Neuronal stem cell (in vitro differentiated cells): ENCODE results near the gene SLC39A6.
"Not testable (repeated sequence)": the region's sequence is repeated elsewhere in the genome, so short reads cannot be mapped to it uniquely, and the experiment has no call there.

Experiments
- DNase-seq: peaks from one replicate; pipeline ENCODE4 v3.0.0-alpha.2; 2013; ENCODE audit warnings: low spot score
- H2AFZ ChIP-seq: one replicate; pipeline ENCODE4 v1.6.1; 2013; ENCODE audit warnings: mild to moderate bottlenecking, low read length, inconsistent platforms
- H2AK5ac ChIP-seq: 2 replicates; pipeline ENCODE4 v1.6.1; 2013; ENCODE audit warnings: low read depth, mild to moderate bottlenecking, inconsistent platforms, low read length, moderate library complexity, mixed read lengths
- H2BK120ac ChIP-seq: 2 replicates; pipeline ENCODE4 v1.6.1; 2013; ENCODE audit warnings: low read depth, mild to moderate bottlenecking, inconsistent platforms, low read length, moderate library complexity, mixed read lengths
- H2BK12ac ChIP-seq: one replicate; pipeline ENCODE4 v1.6.1; 2013; ENCODE audit warnings: low read length, inconsistent platforms
- H2BK15ac ChIP-seq: 2 replicates; pipeline ENCODE4 v1.6.1; 2013; ENCODE audit warnings: mild to moderate bottlenecking, low read length, inconsistent platforms, mixed read lengths
- H2BK5ac ChIP-seq: one replicate; pipeline ENCODE4 v1.6.1; 2013; ENCODE audit warnings: inconsistent platforms, mild to moderate bottlenecking, low read length, moderate library complexity
- H3K14ac ChIP-seq: one replicate; pipeline ENCODE4 v1.6.1; 2013; ENCODE audit warnings: low read length, inconsistent platforms
- H3K18ac ChIP-seq: 2 replicates; pipeline ENCODE4 v1.6.1; 2013; ENCODE audit warnings: low read length, inconsistent platforms
- H3K23ac ChIP-seq: 2 replicates; pipeline ENCODE4 v1.6.1; 2013; ENCODE audit warnings: low read depth, mild to moderate bottlenecking, mixed read lengths, low read length, inconsistent platforms; ENCODE audit not compliant: poor library complexity
- H3K27ac ChIP-seq: replicated peaks from 3 replicates; pipeline ENCODE4 v1.5.1; 2013; ENCODE audit warnings: low read length, inconsistent platforms
- H3K27me3 ChIP-seq, 3 experiments: 2 replicates each; pipeline ENCODE4 v1.6.1; 2013; ENCODE audit warnings: low read length in 3 of 3, mild to moderate bottlenecking in 2 of 3, inconsistent platforms in 1 of 3, low read depth in 1 of 3, mixed read lengths in 1 of 3, moderate library complexity in 1 of 3; ENCODE audit not compliant: control insufficient read depth in 3 of 3, insufficient read depth in 3 of 3
- H3K36me3 ChIP-seq, 2 donors: replicated peaks in 1 of 2; 2 replicates each; pipeline ENCODE4 v1.6.1; 2013; ENCODE audit warnings: low read length in 2 of 2; ENCODE audit not compliant: control insufficient read depth in 2 of 2, insufficient read depth in 2 of 2
- H3K4ac ChIP-seq: 2 replicates; pipeline ENCODE4 v1.6.1; 2013; ENCODE audit warnings: inconsistent platforms, mild to moderate bottlenecking, low read length, moderate library complexity
- H3K4me1 ChIP-seq, 2 donors: 1 replicate in 1 of 2; 2 replicates in 1 of 2; pipeline ENCODE4 v1.6.1; 2013; ENCODE audit warnings: low read length in 2 of 2, low read depth in 1 of 2; ENCODE audit not compliant: control insufficient read depth in 2 of 2, insufficient read depth in 1 of 2
- H3K4me2 ChIP-seq: one replicate; pipeline ENCODE4 v1.6.1; 2013; ENCODE audit warnings: mild to moderate bottlenecking, low read length, inconsistent platforms; ENCODE audit not compliant: insufficient read depth, poor library complexity, severe bottlenecking
- H3K4me3 ChIP-seq, 2 donors: 2 replicates each; pipeline ENCODE4 v1.5.1; 2013; ENCODE audit warnings: low read length in 2 of 2, mild to moderate bottlenecking in 2 of 2, inconsistent platforms in 1 of 2, moderate library complexity in 1 of 2
- H3K79me1 ChIP-seq: one replicate; pipeline ENCODE4 v1.6.1; 2013; ENCODE audit warnings: low read depth, mild to moderate bottlenecking, inconsistent platforms, low read length, moderate library complexity
- H3K9ac ChIP-seq: one replicate; pipeline ENCODE4 v1.6.1; 2013; ENCODE audit warnings: mild to moderate bottlenecking, low read depth, low read length, inconsistent platforms; ENCODE audit not compliant: poor library complexity
- H3K9me3 ChIP-seq, 2 donors: replicated peaks in 1 of 2; 2 replicates each; pipeline versions ENCODE3 to v1.6.1; 2013; ENCODE audit warnings: low read length in 2 of 2, mild to moderate bottlenecking in 2 of 2, inconsistent platforms in 1 of 2, low read depth in 1 of 2, mixed read lengths in 1 of 2, moderate library complexity in 1 of 2; ENCODE audit not compliant: control insufficient read depth in 2 of 2, insufficient read depth in 1 of 2
- H4K8ac ChIP-seq: one replicate; pipeline ENCODE4 v1.6.1; 2013; ENCODE audit warnings: low read depth, mild to moderate bottlenecking, inconsistent platforms, low read length, moderate library complexity
- H4K91ac ChIP-seq: one replicate; pipeline ENCODE4 v1.6.1; 2013; ENCODE audit warnings: low read length, low read depth, mild to moderate bottlenecking, inconsistent platforms; ENCODE audit not compliant: poor library complexity
- WGBS, 2 donors: extraction: QIAGEN DNeasy Blood & Tissue Kit; methylation state at CpG; one replicate each; pipeline ENCODE4 v1.1.7; 2013; ENCODE audit warnings: missing lambda C conversion rate in 2 of 2, mixed read lengths in 1 of 2; ENCODE audit not compliant: insufficient read length in 2 of 2, insufficient replicate concordance in 1 of 2; ENCODE audit errors: extremely low coverage in 2 of 2; 5-methylcytosine and 5-hydroxymethylcytosine counted together

SLC39A6 gene

DNA sequence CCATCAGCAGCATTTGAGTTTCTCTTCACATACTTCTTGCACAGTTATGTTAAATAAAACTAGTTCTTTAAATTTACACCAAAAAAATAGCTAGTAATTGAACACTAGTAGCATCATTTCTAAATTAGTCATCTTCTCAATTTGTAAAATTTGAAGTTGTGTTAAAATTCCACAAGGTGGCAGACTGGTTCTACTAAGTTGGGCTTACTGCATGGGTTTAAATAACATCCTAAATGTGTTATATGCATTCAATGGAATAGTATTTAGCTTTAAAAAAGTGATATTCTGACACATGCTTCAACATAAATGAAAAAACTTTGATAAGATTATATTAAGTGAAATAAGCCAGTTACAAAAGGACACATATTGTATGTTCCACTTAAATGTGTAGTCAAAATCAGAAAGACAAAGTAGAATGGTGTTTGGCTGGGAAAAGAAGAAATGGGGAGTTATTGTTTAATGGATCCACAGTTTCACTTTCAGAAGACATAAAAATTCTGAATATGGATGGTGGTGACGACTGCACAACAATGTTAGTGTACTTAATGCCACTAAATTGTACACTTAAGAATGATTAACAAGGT lies 33.1 kb downstream of the SLC39A6 start:
- no peak overlapping the region for H2AK5ac ChIP-seq
- no peak overlapping the region for H3K18ac ChIP-seq
- H3K4me2 ChIP-seq = no peak overlapping the region
- peaks cover 0 to 3% (median 0%) of the 10 kb centered on the region in 3 experiments for H3K27me3 ChIP-seq
- no peaks in the 10 kb centered on the region for H3K79me1 ChIP-seq
- no peak overlapping the region for H3K23ac ChIP-seq
- no peak overlapping the region for H4K8ac ChIP-seq
- no peak overlapping the region for H2BK12ac ChIP-seq
- H3K36me3 ChIP-seq = no peaks in the 10 kb centered on the region
- H2BK5ac ChIP-seq = no peak overlapping the region
- no peak overlapping the region for H4K91ac ChIP-seq
- no peak overlapping the region for H2BK15ac ChIP-seq
- no peak overlapping the region for H3K14ac ChIP-seq
- H3K9me3 ChIP-seq = no peaks in the 10 kb centered on the region
- H3K27ac ChIP-seq = no peak overlapping the region
- no peak overlapping the region for H3K9ac ChIP-seq
- no peak overlapping the region for H2BK120ac ChIP-seq
- H2AFZ ChIP-seq = no peak overlapping the region
- H3K4me1 ChIP-seq = no peaks in the 10 kb centered on the region
- no peak overlapping the region for H3K4me3 ChIP-seq
- peak; percentile 18 for DNase-seq
- no CpG with 5 or more reads among the region's 1 CpG for WGBS, 2 donors
- H3K4ac ChIP-seq = no peak overlapping the region

DNA sequence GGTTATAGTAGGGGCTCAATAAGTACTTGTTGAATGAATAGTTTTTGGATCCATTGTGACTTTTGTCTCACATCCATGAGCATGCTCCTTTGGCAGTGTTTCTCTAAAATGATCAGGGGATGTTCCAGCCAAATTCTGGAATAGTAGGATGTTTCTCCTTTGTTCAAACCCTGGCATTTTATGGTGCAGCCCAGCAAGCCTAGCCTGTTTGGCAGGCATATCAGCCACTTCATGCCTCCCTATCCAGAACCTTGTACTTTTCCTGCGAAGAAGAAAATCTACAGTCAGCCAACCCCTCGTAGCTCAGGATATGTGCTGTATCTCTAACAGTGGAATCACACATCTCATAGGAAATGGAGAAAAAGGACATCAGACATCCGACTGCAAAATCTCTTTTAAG lies 34.7 kb downstream of the SLC39A6 start:
- no peaks in the 10 kb centered on the region for H3K9me3 ChIP-seq
- no peak for DNase-seq
- H2AFZ ChIP-seq = no peak overlapping the region
- H2BK5ac ChIP-seq = no peak overlapping the region
- H3K4me2 ChIP-seq = no peak overlapping the region
- H2BK15ac ChIP-seq = no peak overlapping the region
- no CpG with 5 or more reads among the region's 3 CpGs for WGBS, 2 donors
- no peaks in the 10 kb centered on the region for H3K4me1 ChIP-seq
- H3K27ac ChIP-seq = no peak overlapping the region
- H3K4ac ChIP-seq = no peak overlapping the region
- no peak overlapping the region for H4K8ac ChIP-seq
- H3K23ac ChIP-seq = no peak overlapping the region
- no peaks in the 10 kb centered on the region for H3K79me1 ChIP-seq
- H2BK120ac ChIP-seq = no peak overlapping the region
- H3K18ac ChIP-seq = no peak overlapping the region
- H2BK12ac ChIP-seq = no peak overlapping the region
- no peak overlapping the region for H3K9ac ChIP-seq
- H3K27me3 ChIP-seq = peaks cover 0 to 3% (median 0%) of the 10 kb centered on the region in 3 experiments
- no peak overlapping the region for H3K4me3 ChIP-seq
- no peaks in the 10 kb centered on the region for H3K36me3 ChIP-seq
- no peak overlapping the region for H2AK5ac ChIP-seq
- no peak overlapping the region for H3K14ac ChIP-seq
- H4K91ac ChIP-seq = no peak overlapping the region

DNA sequence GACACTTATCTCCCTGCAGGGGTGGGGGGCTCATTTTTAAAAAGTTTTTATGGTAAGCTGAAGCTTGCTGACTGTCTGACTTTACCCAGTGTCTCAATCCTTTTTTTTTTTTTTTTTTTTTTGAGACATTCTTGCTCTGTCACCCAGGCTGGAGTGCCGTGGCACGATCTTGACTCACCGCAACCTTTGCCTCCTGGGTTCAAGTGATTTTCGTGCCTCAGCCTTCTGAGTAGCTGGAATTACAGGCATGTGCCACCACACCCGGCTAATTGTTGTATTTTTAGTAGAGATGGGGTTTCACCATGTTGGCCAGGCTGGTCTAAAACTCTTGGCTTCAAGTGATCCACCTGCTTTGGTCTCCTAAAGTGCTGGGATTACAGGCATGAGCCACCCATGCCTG lies 37.0 kb downstream of the SLC39A6 start:
- not testable (repeated sequence) for H2BK12ac ChIP-seq, H3K4me2 ChIP-seq, H4K8ac ChIP-seq, H3K18ac ChIP-seq, H3K27ac ChIP-seq, H3K36me3 ChIP-seq, H3K79me1 ChIP-seq, H3K4me3 ChIP-seq, H2BK5ac ChIP-seq, H3K4me1 ChIP-seq, H3K9ac ChIP-seq, H3K4ac ChIP-seq, H3K23ac ChIP-seq, H3K27me3 ChIP-seq, H3K14ac ChIP-seq, H3K9me3 ChIP-seq, DNase-seq, H4K91ac ChIP-seq, H2AK5ac ChIP-seq, H2BK120ac ChIP-seq, H2AFZ ChIP-seq, H2BK15ac ChIP-seq
- no CpG with 5 or more reads among the region's 5 CpGs for WGBS, 2 donors

DNA sequence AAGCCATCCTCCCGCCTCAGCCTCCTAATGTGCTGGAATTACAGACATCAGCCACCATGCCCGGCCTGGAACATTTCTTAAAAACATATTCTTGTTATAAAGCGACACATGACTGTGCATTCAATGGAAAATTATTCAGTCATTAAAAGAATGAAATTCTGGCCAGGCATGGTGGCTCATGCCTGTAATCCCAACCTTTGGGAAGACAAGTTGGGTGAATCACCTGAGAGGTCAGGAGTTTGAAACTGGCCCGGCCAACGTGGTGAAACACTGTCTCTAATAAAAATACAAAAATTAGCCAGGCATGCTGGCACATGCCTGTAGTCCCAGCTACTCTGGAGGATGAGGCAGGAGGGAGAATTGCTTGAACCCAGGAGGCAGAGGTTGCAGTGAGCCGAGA lies 40.1 kb downstream of the SLC39A6 start:
- Histone ChIP-seq H3K18ac (no peak overlapping the region), H3K23ac (no peak overlapping the region), H2BK12ac (no peak overlapping the region), H3K27ac (no peak overlapping the region), H3K9ac (no peak overlapping the region), H4K91ac (no peak overlapping the region), H4K8ac (no peak overlapping the region), H2BK5ac (no peak overlapping the region), H2AK5ac (no peak overlapping the region), H2BK120ac (no peak overlapping the region), H3K4me2 (no peak overlapping the region), H2AFZ (no peak overlapping the region), H3K9me3 (peaks cover 0 to 3% of the 10 kb centered on the region in 2 donors), H3K36me3 (no peaks in the 10 kb centered on the region), H2BK15ac (no peak overlapping the region), H3K27me3 (peaks cover 0 to 3% (median 0%) of the 10 kb centered on the region in 3 experiments), H3K4ac (no peak overlapping the region), H3K79me1 (no peaks in the 10 kb centered on the region), H3K4me3 (no peak overlapping the region), H3K4me1 (no peaks in the 10 kb centered on the region), H3K14ac (no peak overlapping the region)
- no peak for DNase-seq
- no CpG with 5 or more reads among the region's 6 CpGs for WGBS, 2 donors
